Measurements from ENCODE around the gene MALT1.
A peak's percentile ranks its signal among the peaks of the same experiment; 100 is the strongest.
"Not testable (repeated sequence)": the region's sequence is repeated elsewhere in the genome, so short reads cannot be mapped to it uniquely, and the experiment has no call there.

Gene MALT1

GRCh38 chr18:58748899-58749595 lies 77.8 kb downstream of the MALT1 start:
- no peak for DNase-seq

- DNase-seq: no peak
Measured at GRCh38 chr18:58753976-58754375, 82.7 kb downstream of the MALT1 start.

DNA sequence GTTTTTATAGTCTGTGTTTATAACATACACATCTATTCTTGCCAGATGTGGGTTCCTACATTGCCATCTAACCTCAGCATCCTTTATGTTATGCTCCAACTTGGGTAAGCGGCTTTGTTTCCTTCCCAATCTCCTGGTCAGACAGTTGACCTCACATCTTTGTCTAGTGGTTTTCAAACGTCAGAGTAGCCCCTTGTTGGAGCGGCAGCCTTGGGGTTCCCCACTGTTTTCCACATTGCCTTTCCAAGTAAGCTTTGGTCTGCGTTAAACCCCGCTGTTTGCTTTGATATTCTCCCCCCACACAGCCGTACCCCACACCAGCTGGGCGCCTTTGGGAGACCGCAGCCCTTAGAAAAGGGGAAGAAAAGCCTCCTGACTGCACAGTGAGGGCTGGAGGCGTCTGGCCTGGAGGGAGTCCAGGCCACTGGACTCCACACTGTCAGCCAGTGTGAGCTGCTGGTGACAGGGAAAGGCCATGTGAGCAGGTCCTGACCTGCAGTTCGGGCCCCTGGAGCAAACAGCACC lies 83.3 kb downstream of the MALT1 start:
- no peak for DNase-seq

DNA sequence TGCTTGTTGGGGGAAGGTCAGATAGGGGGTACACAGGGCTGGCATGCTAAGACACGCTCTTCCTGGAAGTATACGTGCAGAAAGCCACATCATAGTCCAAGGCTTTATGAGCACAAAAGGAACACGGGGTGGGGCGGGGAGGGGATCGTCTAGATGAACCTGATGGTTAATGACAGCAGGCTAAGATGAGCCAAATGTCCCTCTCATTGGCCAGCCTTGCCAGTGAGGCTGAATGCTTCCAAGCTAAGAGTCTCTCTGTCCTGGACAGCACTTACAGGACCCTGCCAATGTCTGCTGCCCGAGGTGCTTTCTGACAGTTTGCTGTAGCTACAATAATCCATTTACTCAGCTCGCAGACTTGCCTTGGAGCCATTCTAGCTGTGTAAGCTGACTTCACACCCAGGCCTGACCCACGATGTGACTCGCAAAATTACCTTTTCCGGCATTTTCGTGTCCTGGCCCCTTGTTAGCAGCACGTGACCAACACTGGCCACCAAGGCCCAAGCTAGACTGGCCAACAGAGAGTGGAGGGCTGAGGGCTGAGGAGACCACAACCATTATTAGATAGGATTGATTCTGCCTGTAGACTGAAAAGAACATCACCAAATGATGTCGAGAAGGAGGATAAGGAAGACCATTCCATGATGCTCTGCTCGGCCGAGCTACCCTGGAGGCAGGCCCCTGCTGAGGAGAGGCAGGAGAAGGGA lies 84.2 kb downstream of the MALT1 start:
- DNase-seq: no peak

- DNase-seq: no peak
Measured at GRCh38 chr18:58756148-58756547, 84.9 kb downstream of the MALT1 start.

GRCh38 chr18:58756596-58757240 lies 85.5 kb downstream of the MALT1 start:
- no peak for DNase-seq

- DNase-seq: not testable (repeated sequence)
Measured at GRCh38 chr18:58757351-58757750, 86.1 kb downstream of the MALT1 start.

GRCh38 chr18:58758046-58758445 lies 86.8 kb downstream of the MALT1 start:
- DNase-seq: no peak

DNA sequence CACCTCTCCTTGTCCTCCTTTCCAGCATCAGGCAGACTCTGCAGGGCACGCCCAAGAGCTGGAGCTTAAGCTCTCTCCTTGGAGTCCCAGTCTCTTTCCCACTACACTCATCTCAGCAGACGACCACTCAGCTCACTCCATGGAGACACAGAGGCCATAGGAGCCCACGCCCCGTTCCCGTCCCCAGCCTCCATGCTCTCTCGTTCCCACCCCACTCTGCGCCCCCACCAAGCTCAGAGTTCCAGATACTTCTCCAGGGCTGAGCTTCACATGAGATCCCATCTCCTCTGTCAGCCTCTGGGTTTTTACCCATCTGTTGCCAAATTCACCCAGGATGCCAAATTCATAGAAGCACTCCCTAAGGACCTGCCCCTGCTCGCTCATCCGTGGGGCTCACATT lies 87.3 kb downstream of the MALT1 start:
- no peak for DNase-seq

GRCh38 chr18:58761241-58761969 lies 90.1 kb downstream of the MALT1 start:
- DNase-seq: no peak

GRCh38 chr18:58761970-58762780 lies 90.9 kb downstream of the MALT1 start:
- no peak for DNase-seq

DNA sequence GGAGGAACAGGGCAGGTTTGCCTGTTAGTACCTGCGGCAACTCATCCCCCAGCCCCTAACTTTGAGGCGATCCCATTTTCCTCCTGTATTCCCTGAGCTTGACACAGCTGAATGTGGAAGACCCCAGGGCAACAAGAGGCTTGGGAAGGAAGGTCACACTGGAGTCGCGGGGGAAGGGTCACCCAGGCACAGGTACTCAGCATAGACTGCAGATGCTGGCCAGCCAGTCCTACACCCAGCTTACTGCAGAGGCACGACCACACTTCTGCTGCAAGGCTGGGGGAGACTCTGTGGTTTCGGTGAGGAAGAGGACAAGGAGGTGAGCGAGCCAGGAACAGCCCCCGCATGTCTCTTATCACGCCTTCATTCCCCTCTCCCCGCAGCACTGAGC lies 91.5 kb downstream of the MALT1 start:
- no peak for DNase-seq

DNA sequence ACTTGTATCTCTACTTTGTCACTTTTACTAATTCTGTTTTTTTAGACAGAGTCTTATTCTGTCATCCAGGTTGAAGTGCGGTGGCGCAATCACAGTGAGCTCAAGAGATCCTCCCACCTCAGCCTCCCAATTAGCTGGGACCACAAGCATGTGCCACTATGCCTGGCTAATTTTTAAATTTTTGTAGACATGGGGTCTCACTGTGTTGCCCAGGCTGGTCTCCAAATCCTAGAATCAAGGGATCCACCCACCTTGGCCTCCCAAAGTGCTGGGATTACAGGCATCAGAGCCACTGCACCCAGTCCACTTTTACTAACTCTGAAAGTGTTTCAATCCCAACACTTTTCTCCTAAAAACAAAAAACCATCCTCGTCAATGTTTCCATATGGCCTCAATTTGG lies 94.9 kb downstream of the MALT1 start:
- DNase-seq: no peak

DNA sequence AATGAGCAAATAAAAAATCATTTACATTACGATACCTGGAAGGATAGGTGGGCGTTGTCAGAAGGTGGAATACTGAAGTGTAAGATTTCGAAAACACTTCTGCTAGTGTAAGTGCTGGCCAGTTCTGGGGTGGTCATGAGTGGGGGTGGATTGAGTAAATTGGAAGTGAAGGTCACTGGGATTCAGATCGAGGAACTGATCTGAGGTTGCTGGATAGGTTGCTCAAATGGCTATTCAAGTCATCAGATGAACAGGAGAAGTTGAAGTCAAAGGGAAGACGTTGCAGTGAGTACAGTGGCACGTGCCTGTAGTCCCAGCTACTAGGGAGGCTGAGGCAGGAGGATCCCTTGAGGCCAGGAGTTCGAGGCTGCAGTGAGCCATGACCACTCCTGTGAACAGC lies 95.7 kb downstream of the MALT1 start:
- no peak for DNase-seq

- DNase-seq: peak; percentile 9
Measured at GRCh38 chr18:58768293-58768974, 97.2 kb downstream of the MALT1 start.

DNA sequence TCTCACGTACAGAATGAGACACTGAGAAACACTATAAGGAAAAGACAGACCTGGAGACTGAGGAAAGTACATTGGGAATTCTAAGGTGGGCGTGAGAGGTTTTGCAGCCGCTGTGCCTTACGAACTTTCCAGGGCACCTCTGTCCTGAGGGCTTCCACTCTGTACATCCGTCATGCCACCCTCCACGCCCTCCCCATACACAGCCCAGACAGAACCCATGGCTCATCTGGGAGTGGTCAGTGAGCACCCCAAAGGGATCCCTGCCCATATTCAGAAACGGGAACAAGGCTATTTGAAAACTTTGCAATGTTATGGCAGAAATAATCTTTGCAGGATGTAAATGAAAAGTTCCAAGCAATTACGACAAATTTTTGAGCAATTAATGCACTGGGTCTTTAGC lies 98.1 kb downstream of the MALT1 start:
- DNase-seq: no peak

- no peak for DNase-seq
Measured at GRCh38 chr18:58770601-58771000, 99.3 kb downstream of the MALT1 start.

DNA sequence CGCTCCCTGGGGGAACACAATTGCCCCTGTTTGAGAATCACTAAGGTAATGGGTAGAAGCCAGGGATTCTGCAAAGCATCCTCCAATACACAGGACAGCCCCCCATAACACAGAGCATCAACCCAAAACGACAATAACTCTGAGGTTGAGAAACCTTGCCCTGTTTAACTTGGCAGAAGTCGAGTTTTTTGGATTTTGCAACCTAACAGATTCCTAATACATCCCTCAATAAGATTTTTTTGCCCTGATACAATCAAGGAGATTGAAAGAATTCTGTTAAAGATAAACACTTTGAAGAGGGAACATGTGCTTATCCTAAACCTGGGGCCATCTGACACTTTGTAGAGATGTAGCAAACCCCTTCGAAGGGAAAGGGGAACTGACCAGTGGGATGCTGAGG lies 100.9 kb downstream of the MALT1 start:
- DNase-seq: no peak

DNA sequence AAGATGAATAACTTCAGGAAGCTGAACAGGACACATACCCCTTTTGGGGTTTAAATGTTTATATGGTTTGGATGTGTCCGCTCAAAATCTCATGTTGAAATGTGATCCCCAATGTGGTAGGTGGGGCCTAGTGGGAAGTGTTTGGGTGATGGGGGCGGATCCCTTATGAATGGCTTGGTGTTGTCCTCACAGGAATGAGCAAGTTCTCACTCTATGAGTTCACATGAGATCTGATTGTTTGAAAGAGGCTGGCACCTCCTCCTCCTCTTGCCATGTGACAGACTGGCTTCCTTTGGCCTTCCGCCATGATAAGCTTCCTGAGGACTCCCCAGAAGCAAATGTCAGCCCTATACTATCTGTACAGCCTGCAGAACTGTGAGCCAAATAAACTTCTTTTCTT lies 104.8 kb downstream of the MALT1 start:
- DNase-seq: no peak

GRCh38 chr18:58776541-58776940 lies 105.3 kb downstream of the MALT1 start:
- DNase-seq: not testable (repeated sequence)

DNA sequence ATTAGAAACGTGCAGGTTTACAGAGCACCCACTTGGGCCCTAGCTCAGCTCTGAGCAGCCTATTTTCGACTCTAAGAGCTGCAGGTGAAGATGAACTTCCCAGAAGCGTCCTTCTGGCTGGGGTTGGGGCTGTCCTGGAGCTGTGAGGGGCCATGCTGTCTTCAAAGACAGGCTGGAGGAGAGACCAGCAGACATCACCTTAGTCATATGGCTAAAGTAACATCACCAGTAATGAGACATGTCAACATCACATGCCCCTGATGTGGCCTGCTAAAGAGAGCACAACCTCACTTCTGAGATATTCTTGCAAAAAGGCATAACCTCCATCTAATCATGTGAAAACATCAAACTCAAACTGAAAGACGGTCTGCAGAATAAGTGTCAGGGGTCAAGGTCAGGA lies 106.2 kb downstream of the MALT1 start:
- no peak for DNase-seq

DNA sequence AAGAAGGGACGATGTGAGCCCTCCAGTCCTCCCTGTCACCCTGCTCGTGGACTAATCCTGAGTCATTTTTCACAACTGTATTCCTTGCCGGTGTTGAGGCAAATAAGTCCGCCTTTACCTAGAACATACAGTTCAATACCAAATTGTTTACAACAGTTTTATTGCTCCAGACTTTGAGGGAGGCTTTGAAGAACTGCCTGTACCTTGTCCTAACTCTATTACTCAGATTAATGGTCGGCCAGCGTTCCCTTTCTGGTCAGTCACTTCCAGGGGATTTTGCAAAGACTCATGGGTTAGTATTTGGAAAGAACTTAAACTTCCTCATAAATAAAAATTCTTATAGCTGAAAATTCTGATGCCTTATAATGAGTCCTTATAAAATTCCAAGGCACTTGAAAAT lies 108.3 kb downstream of the MALT1 start:
- no peak for DNase-seq

Data from NCI-H226 (cell line).